ENCODE results near the gene GHSR.

GHSR gene

DNA sequence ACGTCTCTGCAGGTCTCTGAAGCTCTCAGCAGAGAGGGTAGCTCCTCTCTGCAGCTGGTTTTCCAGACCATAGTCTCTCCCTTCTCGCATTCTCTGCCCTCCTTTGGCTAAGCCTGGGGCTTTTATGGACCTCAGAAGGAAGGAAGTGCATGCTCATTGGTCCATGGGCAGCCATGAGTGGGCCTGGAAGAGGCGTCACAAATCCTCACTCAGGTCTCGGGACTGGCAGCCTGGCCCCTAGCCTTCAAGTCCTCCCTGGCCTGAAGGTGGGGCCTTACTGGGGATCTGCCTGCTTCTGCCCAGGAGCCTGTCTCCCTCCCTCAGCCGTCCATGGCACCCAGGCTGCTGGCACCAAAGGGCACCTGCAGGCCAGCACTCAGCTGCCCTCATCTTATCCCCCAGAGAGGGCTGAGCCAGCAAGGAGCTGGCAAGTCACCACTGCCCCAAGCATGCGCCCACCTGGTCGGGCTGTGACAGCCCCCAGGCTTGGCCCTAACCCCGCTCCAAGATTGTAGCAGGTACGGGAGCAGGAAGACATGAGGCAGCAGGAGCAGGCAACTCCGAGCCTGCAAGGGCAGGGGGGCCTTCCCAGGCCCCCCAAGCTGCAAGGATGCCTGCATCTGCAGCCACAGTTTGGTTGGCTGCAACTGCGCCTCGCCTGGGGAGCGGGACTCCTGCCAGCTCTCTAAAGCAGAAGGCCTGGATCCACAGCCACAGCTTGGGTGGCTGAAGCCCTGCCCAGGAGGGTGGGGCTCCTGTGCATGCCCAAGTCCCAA, 37.4 kb downstream of the GHSR start:
- ChIA-PET CTCF (interaction anchor here (1.0 kb wide), 1 partner anchor 8 kb away, joined by 3 read pairs; no protein-coding TSS in a partner anchor), POLR2A (interaction anchor here (0.7 to 0.9 kb wide), 2 partner anchors 10 to 103 kb away, joined by 3 read pairs; no protein-coding TSS in a partner anchor)
- no peak for TF ChIP-seq CTCF (IDR thresholded peaks at IDR 0.05; ENCODE audit: control extremely low read depth, extremely low read depth, low read depth, missing control alignments)
- no peak for DNase-seq (ENCODE audit: extremely low spot score)

- POLR2A ChIA-PET: no interaction called here
- no peak for DNase-seq (ENCODE audit: extremely low spot score)
- CTCF ChIA-PET: no interaction called here
- TF ChIP-seq CTCF (IDR thresholded peaks at IDR 0.05; ENCODE audit: control extremely low read depth, extremely low read depth, low read depth, missing control alignments): no peak
These were observed 40.4 kb downstream of the GHSR start for GRCh38 chr3:172407872-172408271.

GRCh38 chr3:172405914-172406313, 42.3 kb downstream of the GHSR start:
- TF ChIP-seq CTCF (IDR thresholded peaks at IDR 0.05; ENCODE audit: control extremely low read depth, extremely low read depth, low read depth, missing control alignments): no peak
- CTCF ChIA-PET: no interaction called here
- POLR2A ChIA-PET: no interaction called here
- no peak for DNase-seq (ENCODE audit: extremely low spot score)

- CTCF ChIA-PET: interaction anchor here (1.3 kb wide), 1 partner anchor 10 kb away, joined by 6 read pairs; no protein-coding TSS in a partner anchor
- POLR2A ChIA-PET: no interaction called here
- no peak for TF ChIP-seq CTCF (IDR thresholded peaks at IDR 0.05; ENCODE audit: control extremely low read depth, extremely low read depth, low read depth, missing control alignments)
- DNase-seq (ENCODE audit: extremely low spot score): no peak
These were observed 43.9 kb downstream of the GHSR start for GRCh38 chr3:172404237-172404962.

DNA sequence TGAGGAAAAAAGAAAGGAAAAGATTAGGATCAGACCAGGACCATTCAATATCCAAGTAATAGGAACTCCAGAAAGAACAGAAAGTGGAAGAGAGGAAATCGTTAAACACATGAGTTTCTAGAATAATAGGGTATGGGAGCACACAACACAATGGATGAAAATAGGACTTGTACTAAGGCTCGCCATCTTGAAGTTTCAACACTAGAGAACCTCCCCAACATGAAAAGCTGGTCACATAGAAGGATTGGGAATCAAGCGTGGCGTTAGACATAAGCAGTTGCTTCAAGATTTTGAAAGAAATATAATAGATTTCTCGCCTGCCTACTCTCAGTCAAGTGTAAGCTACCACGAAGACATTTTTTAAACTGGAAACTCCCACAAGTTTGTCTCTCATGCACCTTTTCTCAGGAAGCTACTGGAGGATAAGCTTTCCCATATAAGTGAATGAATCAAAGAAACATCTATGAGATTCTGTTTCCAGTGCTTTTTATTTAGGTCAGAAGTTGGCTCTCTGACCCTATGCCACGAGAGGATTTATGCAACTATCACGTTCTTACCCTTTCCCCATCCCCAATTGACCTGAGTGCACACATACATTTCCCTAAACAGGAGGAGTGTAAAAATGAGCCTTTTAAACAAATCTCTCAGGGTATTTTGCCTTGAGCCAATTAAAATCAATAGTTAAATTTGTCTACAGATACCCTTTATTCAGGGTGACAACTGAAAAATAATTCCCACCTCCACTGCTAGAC, 45.2 kb downstream of the GHSR start:
- POLR2A ChIA-PET: no interaction called here
- no peak for DNase-seq (ENCODE audit: extremely low spot score)
- CTCF ChIA-PET: interaction anchor here (1.0 to 1.3 kb wide), 4 partner anchors 8 to 58 kb away, joined by 3 to 6 read pairs (median 3); no protein-coding TSS in a partner anchor
- TF ChIP-seq CTCF (IDR thresholded peaks at IDR 0.05; ENCODE audit: control extremely low read depth, extremely low read depth, low read depth, missing control alignments): no peak

DNA sequence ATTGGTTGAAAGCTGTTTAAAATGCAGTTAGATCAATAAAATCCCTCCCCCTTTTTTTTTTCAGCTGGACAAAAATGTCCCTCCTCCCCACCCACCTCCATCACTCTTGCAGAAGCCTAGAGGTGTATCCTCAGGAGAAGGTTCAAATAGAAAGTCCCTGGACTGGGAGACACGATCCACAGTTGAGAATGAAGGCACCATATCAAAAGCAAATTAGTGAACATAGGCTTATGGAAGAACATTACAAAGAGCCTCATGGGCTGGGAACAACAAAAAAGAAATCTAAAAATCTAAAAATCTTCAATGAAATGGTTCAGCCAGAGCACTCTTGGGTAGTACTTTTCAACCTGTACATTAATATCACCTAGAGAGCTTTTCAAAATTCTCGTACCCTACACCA, 46.2 kb downstream of the GHSR start:
- ChIA-PET CTCF (no interaction called here), POLR2A (no interaction called here)
- no peak for TF ChIP-seq CTCF (IDR thresholded peaks at IDR 0.05; ENCODE audit: control extremely low read depth, extremely low read depth, low read depth, missing control alignments)
- DNase-seq (ENCODE audit: extremely low spot score): no peak
